PC-3 (cell line): ENCODE results near the gene NFKB2. TPM values are rescaled to one million over a fixed set of nuclear protein-coding genes. Genes with fewer than 3 reads are reported as not detected.

Experiments used
- ATAC-seq: fragments of 200-7000 bp; cut with Tn5 transposase; 2 replicates; pipeline ENCODE4 v1.9.1; 2020; ENCODE audit warnings: mild to moderate bottlenecking, moderate library complexity
- BruUV-seq: library from RNA; stranded (reverse); fragments of 400-500 nt; replicated peaks from 2 replicates; lab custom pipeline; 2021; lab: Mats Ljungman, UMichigan
- CTCF ChIA-PET: fragments of 300-600 bp; sonication (Branson Sonifier 250); formaldehyde crosslinking; loops from one replicate; lab custom pipeline; 2022; ENCODE audit warnings: antibody characterized with exemption; lab: Charles Lee
- POLR2A ChIA-PET: fragments of 300-600 bp; sonication (Branson Sonifier 250); formaldehyde crosslinking; loops from one replicate; lab custom pipeline; 2022; ENCODE audit warnings: antibody characterized with exemption; ENCODE audit not compliant: unreplicated experiment; lab: Charles Lee
- DNase-seq: peaks from one replicate; pipeline ENCODE4 v3.0.0-alpha.2; 2015
- H2AFZ ChIP-seq: fragments of 300-600 bp; sonication (generic); 2 replicates; pipeline ENCODE4 v1.6.0; 2016; ENCODE audit warnings: antibody characterized with exemption, low read length
- H3F3A ChIP-seq: fragments of 300-600 bp; sonication (generic); one replicate; pipeline ENCODE4 v1.6.0; 2017; ENCODE audit warnings: antibody characterized with exemption, low read length, control low read depth, mild to moderate bottlenecking; ENCODE audit not compliant: unreplicated experiment
- H3K27ac ChIP-seq: fragments of 300-600 bp; sonication (generic); 2 replicates; pipeline ENCODE4 v1.5.1; 2016; ENCODE audit warnings: mild to moderate bottlenecking, low read length
- H3K27me3 ChIP-seq: fragments of 300-600 bp; sonication (generic); 2 replicates; pipeline ENCODE4 v1.6.1; 2016; ENCODE audit warnings: low read length, mixed read lengths
- H3K36me3 ChIP-seq: fragments of 300-600 bp; sonication (generic); 2 replicates; pipeline ENCODE4 v1.6.1; 2016; ENCODE audit warnings: low read depth, mixed run types, low read length, mixed read lengths
- H3K4me1 ChIP-seq: fragments of 300-600 bp; sonication (generic); 2 replicates; pipeline ENCODE4 v1.5.1; 2016; ENCODE audit warnings: low read length; ENCODE audit not compliant: insufficient read depth
- H3K4me2 ChIP-seq: fragments of 300-600 bp; sonication (generic); 2 replicates; pipeline ENCODE4 v1.6.0; 2016; ENCODE audit warnings: low read length
- H3K4me3 ChIP-seq: fragments of 300-600 bp; sonication (generic); 2 replicates; pipeline ENCODE4 v1.5.1; 2016; ENCODE audit warnings: mild to moderate bottlenecking, low read length, mixed read lengths
- H3K79me2 ChIP-seq: fragments of 300-600 bp; sonication (generic); 2 replicates; pipeline ENCODE4 v1.6.1; 2017; ENCODE audit warnings: low read length, mixed read lengths
- H3K9ac ChIP-seq: fragments of 300-600 bp; sonication (generic); 2 replicates; pipeline ENCODE4 v1.6.0; 2016; ENCODE audit warnings: mild to moderate bottlenecking, low read length
- H3K9me2 ChIP-seq: fragments of 300-600 bp; sonication (generic); replicated peaks from 2 replicates; pipeline ENCODE4 v1.6.1; 2016; ENCODE audit warnings: mixed run types, low read length, mixed read lengths
- H3K9me3 ChIP-seq: fragments of 300-600 bp; sonication (generic); 2 replicates; pipeline ENCODE4 v1.6.1; 2016; ENCODE audit warnings: low read length, mixed read lengths
- H4K20me1 ChIP-seq: fragments of 300-600 bp; sonication (generic); 2 replicates; pipeline ENCODE4 v1.6.1; 2016; ENCODE audit warnings: low read length, mixed read lengths
- EZH2 ChIP-seq: fragments of 300-600 bp; sonication (generic); IDR thresholded peaks from one replicate; pipeline ENCODE4 v1.6.1; 2017; ENCODE audit warnings: antibody characterized with exemption, mild to moderate bottlenecking, low read length; ENCODE audit not compliant: unreplicated experiment
- EZH2phosphoT487 ChIP-seq: fragments of 300-600 bp; sonication (generic); IDR thresholded peaks from 2 replicates; pipeline ENCODE4 v1.6.1; 2018; ENCODE audit warnings: mild to moderate bottlenecking, antibody characterized with exemption, low read length, borderline replicate concordance
- intact Hi-C: fragments of 100-400 bp; cut with micrococcal nuclease; formaldehyde crosslinking; loops from 2 replicates; pipeline ENCODE4 v1.9.0; 2023
- total RNA-seq: library from RNA; depleted of rRNA; stranded (reverse); fragments of >200 nt; gene quantifications from 2 replicates; pipeline ENCODE4 v1.2.3, GENCODE V29; 2014
- TF ChIP-seq, protein P1 (sequence below): fragments of 300-600 bp; sonication (generic); conservative IDR thresholded peaks from 2 replicates; pipeline ENCODE4 v1.5.1; 2017; ENCODE audit warnings: antibody characterized with exemption, low read depth, mild to moderate bottlenecking, low read length

Gene NFKB2
- total RNA-seq, 1 experiment from 2014 or later = 45.0 TPM

DNA sequence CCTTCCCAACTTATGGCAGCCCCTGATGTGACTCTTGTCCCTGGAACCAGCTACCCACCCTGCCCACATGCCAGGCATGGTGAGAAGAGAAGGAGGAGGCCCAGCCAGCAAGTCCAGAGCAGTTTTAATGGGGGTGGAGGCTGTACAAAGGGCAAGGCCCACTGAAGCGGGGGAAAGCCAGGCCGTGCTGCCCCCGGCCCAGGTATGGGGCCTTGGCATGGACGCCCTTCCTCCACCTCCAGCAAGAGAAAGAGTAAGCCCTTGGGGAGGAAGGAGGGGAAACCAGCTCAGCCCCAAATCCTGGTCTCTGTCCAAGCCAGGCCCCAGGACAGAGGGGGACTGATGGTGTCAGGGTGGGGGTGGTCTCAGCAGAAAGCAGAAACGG, 7.0 kb downstream of the NFKB2 start:
- H3K4me1 ChIP-seq = peaks cover 23% of the 10 kb centered on the region
- no peaks in the 10 kb centered on the region for H4K20me1 ChIP-seq
- no peaks in the 10 kb centered on the region for H3K27me3 ChIP-seq
- no peaks in the 10 kb centered on the region for H3K9me2 ChIP-seq
- no peak for DNase-seq
- no peaks in the 10 kb centered on the region; the same call in 1 of the 2 replicates for H3K36me3 ChIP-seq
- ChIA-PET POLR2A (no interaction called here), CTCF (no interaction called here)
- no peak overlapping the region for H3K27ac ChIP-seq
- no peaks in the 10 kb centered on the region for H3F3A ChIP-seq
- TF ChIP-seq, protein P1, sequence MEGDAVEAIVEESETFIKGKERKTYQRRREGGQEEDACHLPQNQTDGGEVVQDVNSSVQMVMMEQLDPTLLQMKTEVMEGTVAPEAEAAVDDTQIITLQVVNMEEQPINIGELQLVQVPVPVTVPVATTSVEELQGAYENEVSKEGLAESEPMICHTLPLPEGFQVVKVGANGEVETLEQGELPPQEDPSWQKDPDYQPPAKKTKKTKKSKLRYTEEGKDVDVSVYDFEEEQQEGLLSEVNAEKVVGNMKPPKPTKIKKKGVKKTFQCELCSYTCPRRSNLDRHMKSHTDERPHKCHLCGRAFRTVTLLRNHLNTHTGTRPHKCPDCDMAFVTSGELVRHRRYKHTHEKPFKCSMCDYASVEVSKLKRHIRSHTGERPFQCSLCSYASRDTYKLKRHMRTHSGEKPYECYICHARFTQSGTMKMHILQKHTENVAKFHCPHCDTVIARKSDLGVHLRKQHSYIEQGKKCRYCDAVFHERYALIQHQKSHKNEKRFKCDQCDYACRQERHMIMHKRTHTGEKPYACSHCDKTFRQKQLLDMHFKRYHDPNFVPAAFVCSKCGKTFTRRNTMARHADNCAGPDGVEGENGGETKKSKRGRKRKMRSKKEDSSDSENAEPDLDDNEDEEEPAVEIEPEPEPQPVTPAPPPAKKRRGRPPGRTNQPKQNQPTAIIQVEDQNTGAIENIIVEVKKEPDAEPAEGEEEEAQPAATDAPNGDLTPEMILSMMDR = no peak
- no peak overlapping the region for H2AFZ ChIP-seq
- intact Hi-C loops = no loop called here
- H3K79me2 ChIP-seq = no peaks in the 10 kb centered on the region
- BruUV-seq = no TSS peak
- no peak for ATAC-seq
- H3K9me3 ChIP-seq = no peaks in the 10 kb centered on the region
- no peak overlapping the region for H3K4me2 ChIP-seq
- no peak overlapping the region for H3K9ac ChIP-seq
- H3K4me3 ChIP-seq = no peak overlapping the region

DNA sequence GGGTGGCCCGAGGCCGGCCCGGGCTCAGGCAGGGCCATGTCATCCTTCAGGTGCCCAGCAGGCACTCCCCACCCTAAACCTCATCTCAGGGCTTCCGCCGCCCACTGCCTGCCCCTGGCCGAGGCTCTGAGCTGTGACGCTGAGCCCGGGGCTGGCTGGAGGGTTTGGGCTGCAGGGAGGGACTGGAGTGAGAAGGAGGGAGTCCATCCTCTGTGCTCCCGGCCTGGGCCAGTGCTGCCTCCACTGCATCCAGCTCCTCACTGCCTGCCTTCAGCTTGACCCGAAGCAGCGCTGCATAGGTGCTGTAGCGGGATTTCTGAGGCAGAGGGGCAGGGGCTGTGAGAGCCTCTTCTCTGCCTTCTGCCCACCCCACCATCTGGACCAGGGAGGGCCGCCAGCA, 7.6 kb downstream of the NFKB2 start:
- Histone ChIP-seq H3K27ac (no peak overlapping the region), H3K36me3 (no peaks in the 10 kb centered on the region; the same call in 1 of the 2 replicates), H3K9me3 (no peaks in the 10 kb centered on the region), H3K4me1 (peaks cover 23% of the 10 kb centered on the region), H4K20me1 (no peaks in the 10 kb centered on the region), H3K9ac (no peak overlapping the region), H3K4me3 (no peak overlapping the region), H3F3A (no peaks in the 10 kb centered on the region), H3K9me2 (no peaks in the 10 kb centered on the region), H2AFZ (no peak overlapping the region), H3K27me3 (no peaks in the 10 kb centered on the region), H3K79me2 (no peaks in the 10 kb centered on the region), H3K4me2 (no peak overlapping the region)
- intact Hi-C loops = no loop called here
- ChIA-PET POLR2A (no interaction called here), CTCF (interaction anchor here (0.6 to 0.7 kb wide), 3 partner anchors 147 to 233 kb away, joined by 3 read pairs; no protein-coding TSS in a partner anchor)
- ATAC-seq (no peak), DNase-seq (no peak)
- no TSS peak for BruUV-seq
- TF ChIP-seq, protein P1 = no peak
- TF ChIP-seq EZH2 (no peak), EZH2phosphoT487 (no peak)

DNA sequence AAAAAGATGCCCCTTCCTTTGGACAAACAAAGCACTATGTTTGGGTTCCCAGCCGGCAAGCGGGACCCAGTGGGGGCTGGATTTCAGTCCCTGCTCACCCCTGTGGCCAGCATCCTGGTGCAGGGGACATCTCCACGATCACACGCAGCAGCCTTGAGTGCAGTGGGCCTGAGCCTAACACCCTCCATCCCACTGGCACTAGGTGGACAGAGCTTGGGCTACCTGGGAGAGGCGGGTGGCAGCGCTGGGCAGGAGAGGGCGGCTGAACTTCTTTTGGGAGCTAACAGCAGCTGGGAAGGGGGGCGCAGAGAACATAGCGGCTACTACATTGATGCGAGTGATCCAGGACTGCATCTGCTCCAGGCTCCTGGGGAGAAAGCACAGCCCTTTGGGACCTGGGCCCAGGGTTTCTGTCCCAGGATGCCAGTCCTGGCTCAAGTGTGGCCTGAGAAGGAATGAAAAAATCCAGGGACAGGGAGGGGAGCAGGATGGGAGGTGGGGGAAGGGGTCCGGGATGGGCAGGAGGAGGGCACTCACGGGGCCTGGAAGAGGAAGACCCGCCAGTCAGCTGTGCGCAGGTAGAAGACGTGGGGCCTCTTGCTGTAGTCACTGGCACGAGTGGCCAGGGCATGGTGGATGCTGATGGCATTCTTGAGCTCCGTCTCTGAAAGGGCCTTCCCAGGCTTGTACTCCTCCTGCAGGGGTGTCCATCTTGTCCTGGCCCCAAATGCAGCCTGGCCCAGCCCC, 9.0 kb downstream of the NFKB2 start:
- DNase-seq (no peak), ATAC-seq (no peak)
- Histone ChIP-seq H3K9me2 (no peaks in the 10 kb centered on the region), H4K20me1 (no peaks in the 10 kb centered on the region), H3K36me3 (no peaks in the 10 kb centered on the region; the same call in 1 of the 2 replicates), H3K9me3 (no peaks in the 10 kb centered on the region), H3K27me3 (no peaks in the 10 kb centered on the region), H3K4me2 (no peak overlapping the region), H3K4me3 (no peak overlapping the region), H3K27ac (no peak overlapping the region), H3F3A (no peaks in the 10 kb centered on the region), H3K79me2 (no peaks in the 10 kb centered on the region), H3K9ac (no peak overlapping the region), H3K4me1 (peaks cover 22% of the 10 kb centered on the region), H2AFZ (no peak overlapping the region)
- TSS peak; percentile 8 for BruUV-seq
- POLR2A ChIA-PET = no interaction called here
- CTCF ChIA-PET = no interaction called here
- intact Hi-C loops = no loop called here
- no peak for TF ChIP-seq EZH2phosphoT487
